GM12872 (cell line): ENCODE measurements around the gene LHFPL3.

ENCODE experiments used
- CTCF ChIP-seq: IDR thresholded peaks from 3 replicates; pipeline ENCODE4 v1.5.1; 2011; ENCODE audit warnings: low read depth, mild to moderate bottlenecking, low read length, moderate library complexity; ENCODE audit not compliant: insufficient read depth

Gene LHFPL3

GRCh38 chr7:104836976-104837375 lies 508.6 kb downstream of the LHFPL3 start:
- no peak for TF ChIP-seq CTCF

- TF ChIP-seq CTCF: no peak
Measured at GRCh38 chr7:104838537-104839299, 510.3 kb downstream of the LHFPL3 start.

DNA sequence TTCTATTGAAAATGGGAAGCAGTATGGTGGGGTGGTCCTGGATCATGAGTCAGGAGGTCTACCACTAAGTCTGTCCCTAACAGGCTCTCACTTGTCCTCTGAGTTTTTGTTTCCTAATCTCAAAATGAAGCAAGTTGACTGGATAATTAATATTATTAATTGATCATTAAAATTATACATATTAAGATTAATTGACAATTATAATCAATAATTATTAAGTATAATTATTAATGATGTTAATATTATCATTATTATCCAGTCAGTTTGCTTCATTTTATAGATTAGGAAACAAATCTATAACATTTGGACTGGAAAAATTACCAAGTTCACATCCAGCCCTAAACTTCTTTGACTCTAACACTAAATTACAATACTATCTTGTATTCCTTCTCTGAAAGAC lies 511.4 kb downstream of the LHFPL3 start:
- no peak for TF ChIP-seq CTCF

GRCh38 chr7:104841798-104842197 lies 513.4 kb downstream of the LHFPL3 start:
- TF ChIP-seq CTCF: no peak

GRCh38 chr7:104843198-104843597 lies 514.8 kb downstream of the LHFPL3 start:
- no peak for TF ChIP-seq CTCF

DNA sequence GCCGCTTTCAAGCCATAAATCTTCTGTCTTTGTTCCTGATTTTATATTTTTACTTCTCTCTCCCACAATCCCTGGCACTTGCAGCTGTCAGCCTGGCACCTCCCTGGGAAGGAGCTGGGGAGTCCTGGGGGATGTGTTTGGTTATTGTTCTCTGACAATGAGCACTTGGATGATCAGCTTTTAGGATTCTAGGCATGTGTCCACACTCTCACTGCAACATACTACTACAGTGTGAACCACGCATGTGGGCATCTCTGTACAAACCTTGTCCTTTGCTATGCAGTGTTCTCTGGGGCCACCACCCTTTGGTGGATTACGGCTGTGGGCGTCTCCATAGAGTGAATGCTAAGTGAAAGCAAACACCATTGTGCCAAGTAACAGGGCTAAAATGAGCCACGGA lies 517.2 kb downstream of the LHFPL3 start:
- no peak for TF ChIP-seq CTCF

DNA sequence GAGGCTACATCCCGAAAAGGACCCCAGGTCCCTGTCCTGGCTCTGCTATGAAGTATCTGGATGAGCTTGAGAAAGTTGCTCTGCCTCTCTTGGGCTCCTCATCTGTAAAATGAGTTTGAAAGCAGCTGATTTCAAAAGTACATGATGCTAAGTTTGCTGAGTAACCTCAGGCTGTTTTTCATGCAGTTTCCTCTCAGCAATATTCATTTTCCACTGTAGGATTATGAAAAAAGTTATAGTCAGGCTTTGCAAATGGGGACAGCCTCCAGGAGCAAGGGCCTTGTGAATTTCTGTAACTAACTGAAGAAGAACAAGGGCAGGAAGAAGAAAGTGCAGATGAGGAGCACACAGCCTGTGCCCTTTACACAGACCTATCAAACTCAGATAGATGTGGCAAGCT lies 518.3 kb downstream of the LHFPL3 start:
- no peak for TF ChIP-seq CTCF
